Fibroblast of lung (primary cell): Measurements from ENCODE around the gene TRIM47.

Experiments used
- EZH2 ChIP-seq: IDR thresholded peaks from 2 replicates; pipeline ENCODE4 v1.5.1; 2012; ENCODE audit warnings: low read length, control low read depth, mild to moderate bottlenecking; ENCODE audit errors: missing control alignments
- TF ChIP-seq, protein P1 (sequence below), 2 donors: IDR thresholded peaks in 1 of 2; conservative IDR thresholded peaks in 1 of 2; 1 replicate in 1 of 2; 2 replicates in 1 of 2; pipeline ENCODE4 v1.5.1; 2011 to 2012; ENCODE audit warnings: low read length in 2 of 2, control low read depth in 1 of 2, inconsistent platforms in 1 of 2, low read depth in 1 of 2, mild to moderate bottlenecking in 1 of 2

DNA sequence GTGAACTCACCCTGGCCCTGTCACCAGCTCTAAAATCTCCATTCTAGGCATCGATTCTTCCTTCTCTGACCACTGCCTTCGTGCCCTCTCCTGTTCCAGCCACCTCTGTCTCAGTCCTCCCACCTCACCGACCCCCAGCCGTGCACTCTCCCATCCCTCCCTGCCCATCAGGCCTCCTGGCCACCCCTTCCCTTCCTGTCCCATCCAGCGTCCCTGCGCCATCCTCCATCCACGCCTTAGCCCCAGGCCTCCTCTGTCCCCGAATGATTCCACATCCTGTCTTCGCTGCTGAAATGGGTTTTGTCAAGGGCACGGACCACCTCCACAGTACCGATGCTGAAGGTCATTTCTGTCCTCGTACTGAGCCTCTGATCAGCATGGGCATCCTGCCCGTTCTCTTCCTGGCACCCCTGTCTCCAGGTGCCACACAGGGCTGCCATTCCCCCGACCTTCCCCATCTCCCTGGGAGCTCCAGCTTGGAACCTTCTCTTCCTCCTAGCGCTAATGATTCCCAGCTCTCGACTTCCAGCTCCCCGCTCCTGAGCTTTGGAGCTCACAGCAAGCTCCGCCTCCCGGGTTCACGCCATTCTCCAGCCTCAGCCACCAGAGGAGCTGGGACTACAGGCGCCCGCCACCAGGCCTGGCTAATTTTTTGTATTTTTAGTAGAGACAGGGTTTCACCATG, 15.8 kb upstream of the TRIM47 start:
- TF ChIP-seq, protein P1, sequence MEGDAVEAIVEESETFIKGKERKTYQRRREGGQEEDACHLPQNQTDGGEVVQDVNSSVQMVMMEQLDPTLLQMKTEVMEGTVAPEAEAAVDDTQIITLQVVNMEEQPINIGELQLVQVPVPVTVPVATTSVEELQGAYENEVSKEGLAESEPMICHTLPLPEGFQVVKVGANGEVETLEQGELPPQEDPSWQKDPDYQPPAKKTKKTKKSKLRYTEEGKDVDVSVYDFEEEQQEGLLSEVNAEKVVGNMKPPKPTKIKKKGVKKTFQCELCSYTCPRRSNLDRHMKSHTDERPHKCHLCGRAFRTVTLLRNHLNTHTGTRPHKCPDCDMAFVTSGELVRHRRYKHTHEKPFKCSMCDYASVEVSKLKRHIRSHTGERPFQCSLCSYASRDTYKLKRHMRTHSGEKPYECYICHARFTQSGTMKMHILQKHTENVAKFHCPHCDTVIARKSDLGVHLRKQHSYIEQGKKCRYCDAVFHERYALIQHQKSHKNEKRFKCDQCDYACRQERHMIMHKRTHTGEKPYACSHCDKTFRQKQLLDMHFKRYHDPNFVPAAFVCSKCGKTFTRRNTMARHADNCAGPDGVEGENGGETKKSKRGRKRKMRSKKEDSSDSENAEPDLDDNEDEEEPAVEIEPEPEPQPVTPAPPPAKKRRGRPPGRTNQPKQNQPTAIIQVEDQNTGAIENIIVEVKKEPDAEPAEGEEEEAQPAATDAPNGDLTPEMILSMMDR (conservative IDR thresholded peaks at IDR 0.05 in 1 of 2, IDR thresholded peaks at IDR 0.05 in 1 of 2; ENCODE audit: low read depth in 1 of 2, low read length in 2 of 2), result no peak
- no peak for TF ChIP-seq EZH2
